HCT116 (cell line): ENCODE results near the gene THAP3. TPM values are rescaled to one million over a fixed set of nuclear protein-coding genes. Genes with fewer than 3 reads are reported as not detected.

Experiments used
- ATAC-seq: fragments of 200-7000 bp; cut with Tn5 transposase; 2 replicates; pipeline ENCODE4 v1.9.1; 2020; ENCODE audit warnings: mild to moderate bottlenecking, moderate library complexity
- BruUV-seq: library from RNA; stranded (reverse); fragments of 400-500 nt; replicated peaks from 2 replicates; lab custom pipeline; 2021; lab: Mats Ljungman, UMichigan
- CTCF ChIA-PET: fragments of 300-600 bp; sonication (Branson Sonifier 250); formaldehyde crosslinking; loops from one replicate; lab custom pipeline; 2021; ENCODE audit warnings: antibody characterized with exemption; lab: Charles Lee
- POLR2A ChIA-PET: fragments of 300-600, 350-600 bp; sonication (Branson Sonifier 250); formaldehyde crosslinking; loops from one replicate; lab custom pipeline; 2021; ENCODE audit warnings: antibody characterized with exemption; lab: Charles Lee
- RAD21 ChIA-PET, 2 experiments: fragments of 300-600 bp; sonication (Branson Sonifier 250); formaldehyde crosslinking; loops; one replicate each; lab custom pipeline; 2023; ENCODE audit warnings: low total read pairs in 2 of 2; ENCODE audit not compliant: uncharacterized antibody in 2 of 2, unreplicated experiment in 2 of 2, low non-redundant PET in 1 of 2; lab: Charles Lee
- DNase-seq: peaks from one replicate; pipeline ENCODE4 v3.0.0-alpha.2; 2010; ENCODE audit warnings: low read depth, low spot score
- H2AFZ ChIP-seq: fragments of 200-600 bp; shearing (Covaris generic), sonication (generic); 2 replicates; pipeline ENCODE4 v1.6.1; 2017; ENCODE audit warnings: low read depth, mixed run types, mixed read lengths, antibody characterized with exemption, low read length; ENCODE audit not compliant: poor library complexity, severe bottlenecking
- H3K27ac ChIP-seq: 2 replicates; pipeline ENCODE4 v1.5.1; 2012; ENCODE audit warnings: low read depth, low read length
- H3K27me3 ChIP-seq: fragments of 200-600 bp; sonication (generic); 2 replicates; pipeline ENCODE4 v1.6.1; 2016; ENCODE audit warnings: mixed run types, low read length, mixed read lengths; ENCODE audit not compliant: insufficient read depth
- H3K36me3 ChIP-seq, 2 experiments: fragments of 200-500 bp in 1 of 2; fragments of 200-600 bp in 1 of 2; sonication (Bioruptor generic) in 1 of 2; sonication (generic) in 1 of 2; 2 replicates each; pipeline versions ENCODE4 v1.5.1 to v1.6.1; 2014 to 2016; ENCODE audit warnings: low read length in 2 of 2, inconsistent platforms in 1 of 2, mixed read lengths in 1 of 2, mixed run types in 1 of 2; ENCODE audit not compliant: insufficient read depth in 2 of 2, control insufficient read depth in 1 of 2
- H3K4me1 ChIP-seq, 2 experiments: fragments of 200-600 bp in 1 of 2; sonication (generic) in 1 of 2; 2 replicates each; pipeline versions ENCODE4 v1.5.1 to v1.6.1; 2012 to 2017; ENCODE audit warnings: low read length in 2 of 2, inconsistent platforms in 1 of 2, mild to moderate bottlenecking in 1 of 2, mixed read lengths in 1 of 2, mixed run types in 1 of 2, moderate library complexity in 1 of 2; ENCODE audit not compliant: insufficient read depth in 2 of 2, control insufficient read depth in 1 of 2
- H3K4me2 ChIP-seq: fragments of 200-600 bp; sonication (generic); 2 replicates; pipeline ENCODE4 v1.6.1; 2017; ENCODE audit warnings: mixed run types, low read length, mixed read lengths
- H3K4me3 ChIP-seq, 2 experiments: fragments of 200-600 bp in 1 of 2; sonication (generic) in 1 of 2; replicated peaks in 1 of 2; 2 replicates each; pipeline ENCODE4 v1.5.1; 2011 to 2016; ENCODE audit warnings: low read length in 2 of 2, control low read depth in 1 of 2, low read depth in 1 of 2, mild to moderate bottlenecking in 1 of 2, mixed read lengths in 1 of 2, mixed run types in 1 of 2
- H3K79me2 ChIP-seq: fragments of 200-600 bp; sonication (generic); 2 replicates; pipeline ENCODE4 v1.6.1; 2017; ENCODE audit warnings: mild to moderate bottlenecking, mixed run types, low read length, moderate library complexity, mixed read lengths; ENCODE audit not compliant: insufficient read depth
- H3K9ac ChIP-seq: fragments of 200-600 bp; sonication (generic); 2 replicates; pipeline ENCODE4 v1.6.1; 2016; ENCODE audit warnings: low read length, mixed read lengths
- H3K9me2 ChIP-seq: fragments of 200-600 bp; sonication (generic), shearing (Covaris generic); 2 replicates; pipeline ENCODE4 v1.6.1; 2017; ENCODE audit warnings: mixed run types, mild to moderate bottlenecking, moderate library complexity; ENCODE audit not compliant: insufficient read depth
- H3K9me3 ChIP-seq, 2 experiments: fragments of 200-500 bp in 1 of 2; fragments of 200-600 bp in 1 of 2; sonication (Bioruptor generic) in 1 of 2; sonication (generic) in 1 of 2; 2 replicates each; pipeline ENCODE4 v1.6.1; 2014 to 2017; ENCODE audit warnings: low read length in 2 of 2, mixed read lengths in 2 of 2, inconsistent platforms in 1 of 2, low read depth in 1 of 2, mild to moderate bottlenecking in 1 of 2, mixed run types in 1 of 2, moderate library complexity in 1 of 2; ENCODE audit not compliant: control insufficient read depth in 1 of 2, insufficient read depth in 1 of 2
- H4K20me1 ChIP-seq: fragments of 200-600 bp; sonication (generic), shearing (Covaris generic); 2 replicates; pipeline ENCODE4 v1.6.1; 2017; ENCODE audit warnings: mixed run types, mild to moderate bottlenecking, moderate library complexity; ENCODE audit not compliant: insufficient read depth
- ATF3 ChIP-seq: IDR thresholded peaks from 2 replicates; pipeline ENCODE4 v1.6.1; 2012
- CBX3 ChIP-seq: IDR thresholded peaks from 2 replicates; pipeline ENCODE4 v1.6.1; 2012; ENCODE audit warnings: low read depth
- CEBPB ChIP-seq: IDR thresholded peaks from 2 replicates; pipeline ENCODE4 v1.6.1; 2012; ENCODE audit warnings: low read depth
- EGR1 ChIP-seq: IDR thresholded peaks from 2 replicates; pipeline ENCODE4 v1.6.1; 2012; ENCODE audit warnings: low read depth
- ELF1 ChIP-seq: IDR thresholded peaks from 2 replicates; pipeline ENCODE4 v1.6.1; 2012; ENCODE audit warnings: low read depth, borderline replicate concordance
- EZH2 ChIP-seq: fragments of 200-600 bp; sonication (generic); IDR thresholded peaks from 2 replicates; pipeline ENCODE4 v1.6.1; 2017; ENCODE audit warnings: antibody characterized with exemption, mixed run types
- EZH2phosphoT487 ChIP-seq: fragments of 200-600 bp; IDR thresholded peaks from 2 replicates; pipeline ENCODE4 v1.6.1; 2018; ENCODE audit warnings: antibody characterized with exemption, borderline replicate concordance
- FOSL1 ChIP-seq: IDR thresholded peaks from 2 replicates; pipeline ENCODE4 v1.6.1; 2012; ENCODE audit warnings: low read depth
- MAX ChIP-seq: IDR thresholded peaks from 2 replicates; pipeline ENCODE4 v1.6.1; 2012
- POLR2A ChIP-seq: IDR thresholded peaks from 2 replicates; pipeline ENCODE4 v1.7.0; 2011; ENCODE audit warnings: borderline replicate concordance; ENCODE audit not compliant: insufficient read depth, insufficient read length; ENCODE audit errors: extremely low read depth
- POLR2AphosphoS5 ChIP-seq: IDR thresholded peaks from 2 replicates; pipeline ENCODE4 v1.6.1; 2011; ENCODE audit warnings: mild to moderate bottlenecking, low read depth, low read length, moderate library complexity
- SP1 ChIP-seq: IDR thresholded peaks from 2 replicates; pipeline ENCODE4 v1.6.1; 2012; ENCODE audit warnings: low read depth
- SRF ChIP-seq: IDR thresholded peaks from 2 replicates; pipeline ENCODE4 v1.6.1; 2012; ENCODE audit warnings: low read depth
- TCF7L2 ChIP-seq: IDR thresholded peaks from 2 replicates; pipeline ENCODE4 v1.7.0; 2011; ENCODE audit warnings: borderline replicate concordance, inconsistent platforms; ENCODE audit not compliant: insufficient read depth, insufficient read length; ENCODE audit errors: extremely low read depth
- YY1 ChIP-seq: IDR thresholded peaks from 2 replicates; pipeline ENCODE4 v1.6.1; 2011; ENCODE audit warnings: low read length, low read depth, moderate library complexity, mild to moderate bottlenecking; ENCODE audit not compliant: insufficient replicate concordance; ENCODE audit errors: extremely low read depth
- ZFX ChIP-seq: fragments of 450-650 bp; IDR thresholded peaks from 2 replicates; pipeline ENCODE4 v1.6.1; 2017
- ZNF274 ChIP-seq: fragments of 200-500 bp; sonication (Bioruptor generic); IDR thresholded peaks from 2 replicates; pipeline ENCODE4 v1.6.1; 2014; ENCODE audit warnings: mild to moderate bottlenecking, low read depth, low read length, inconsistent platforms
- intact Hi-C: fragments of 100-400 bp; cut with micrococcal nuclease; formaldehyde crosslinking; loops from 2 replicates; pipeline ENCODE4 v1.10.0; 2022
- total RNA-seq: library from RNA; stranded (reverse); gene quantifications from one replicate; pipeline ENCODE4 v1.2.1, GENCODE V29; 2021; ENCODE audit not compliant: unreplicated experiment
- TF ChIP-seq, protein P1 (sequence below): IDR thresholded peaks from 2 replicates; pipeline ENCODE4 v1.6.1; 2011; ENCODE audit warnings: mild to moderate bottlenecking, low read length, moderate library complexity; ENCODE audit not compliant: insufficient replicate concordance; ENCODE audit errors: extremely low read depth

Gene THAP3
- total RNA-seq, 1 experiment from 2014 or later, result 23.1 TPM

DNA sequence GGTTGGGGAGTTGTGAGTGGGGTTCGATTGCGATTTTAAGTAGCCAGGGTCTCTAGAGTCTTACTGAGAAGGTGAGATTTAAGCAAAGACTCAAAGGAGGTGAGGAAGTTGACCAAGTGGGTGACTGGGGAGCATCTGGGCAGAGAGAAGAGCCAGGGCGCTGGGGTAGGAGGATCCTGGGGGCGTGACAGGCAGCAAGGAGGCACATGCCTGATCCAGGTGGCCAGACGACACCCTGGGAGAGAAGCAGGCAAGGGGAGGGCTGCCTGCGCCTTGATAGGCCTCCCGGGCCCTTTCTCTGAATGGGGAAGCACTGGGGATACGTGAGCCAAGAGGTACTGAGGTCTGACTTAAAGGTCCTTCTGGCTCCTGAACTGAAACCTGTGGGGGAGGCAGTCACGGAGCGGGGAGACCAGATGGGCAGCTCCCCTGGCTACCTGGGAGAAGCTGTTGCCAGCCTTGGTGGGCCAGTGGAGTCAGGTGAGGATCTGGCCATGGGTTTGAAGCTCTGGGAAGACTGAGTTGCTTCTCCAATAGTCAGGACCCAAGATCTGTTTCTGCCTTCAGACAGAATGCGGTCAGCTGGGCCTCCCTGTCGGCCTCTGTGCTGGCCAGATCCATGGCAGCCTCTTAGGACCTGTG lies 39.5 kb upstream of the THAP3 start:
- no peak overlapping the region for H3K27ac ChIP-seq
- H2AFZ ChIP-seq, result no peak overlapping the region
- ChIA-PET CTCF (no interaction called here), POLR2A (no interaction called here), RAD21 (no interaction called here)
- no peak overlapping the region for H3K4me3 ChIP-seq
- peaks cover 27% of the 10 kb centered on the region for H3K79me2 ChIP-seq
- H3K9me2 ChIP-seq, result no peaks in the 10 kb centered on the region
- peaks cover 7 to 16% of the 10 kb centered on the region in 2 experiments for H3K4me1 ChIP-seq
- DNase-seq, result no peak
- ATAC-seq, result no peak
- H4K20me1 ChIP-seq, result no peaks in the 10 kb centered on the region
- no peaks in the 10 kb centered on the region for H3K27me3 ChIP-seq
- BruUV-seq, result no TSS peak
- no peak overlapping the region for H3K4me2 ChIP-seq
- H3K36me3 ChIP-seq, result peaks cover 3 to 11% of the 10 kb centered on the region in 2 experiments; a peak in 3 of 4 replicates
- TF ChIP-seq, protein P1, sequence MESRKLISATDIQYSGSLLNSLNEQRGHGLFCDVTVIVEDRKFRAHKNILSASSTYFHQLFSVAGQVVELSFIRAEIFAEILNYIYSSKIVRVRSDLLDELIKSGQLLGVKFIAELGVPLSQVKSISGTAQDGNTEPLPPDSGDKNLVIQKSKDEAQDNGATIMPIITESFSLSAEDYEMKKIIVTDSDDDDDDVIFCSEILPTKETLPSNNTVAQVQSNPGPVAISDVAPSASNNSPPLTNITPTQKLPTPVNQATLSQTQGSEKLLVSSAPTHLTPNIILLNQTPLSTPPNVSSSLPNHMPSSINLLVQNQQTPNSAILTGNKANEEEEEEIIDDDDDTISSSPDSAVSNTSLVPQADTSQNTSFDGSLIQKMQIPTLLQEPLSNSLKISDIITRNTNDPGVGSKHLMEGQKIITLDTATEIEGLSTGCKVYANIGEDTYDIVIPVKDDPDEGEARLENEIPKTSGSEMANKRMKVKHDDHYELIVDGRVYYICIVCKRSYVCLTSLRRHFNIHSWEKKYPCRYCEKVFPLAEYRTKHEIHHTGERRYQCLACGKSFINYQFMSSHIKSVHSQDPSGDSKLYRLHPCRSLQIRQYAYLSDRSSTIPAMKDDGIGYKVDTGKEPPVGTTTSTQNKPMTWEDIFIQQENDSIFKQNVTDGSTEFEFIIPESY, result no peak
- no peak for TF ChIP-seq POLR2AphosphoS5
- no peaks in the 10 kb centered on the region for H3K9me3 ChIP-seq
- no peak overlapping the region for H3K9ac ChIP-seq
- intact Hi-C loops, result no loop called here

GRCh38 chr1:6585841-6586240 lies 38.8 kb upstream of the THAP3 start:
- POLR2A ChIA-PET, result no interaction called here
- TF ChIP-seq FOSL1 (no peak), EZH2phosphoT487 (no peak), SP1 (no peak), POLR2A (no peak), ZFX (no peak), YY1 (no peak), ATF3 (no peak), EGR1 (no peak), POLR2AphosphoS5 (no peak), EZH2 (no peak), CEBPB (no peak), ZNF274 (no peak), CBX3 (no peak), TCF7L2 (no peak), ELF1 (no peak), SRF (no peak), MAX (no peak)

More at GRCh38 chr1:6585841-6586240, 38.8 kb upstream of the THAP3 start:
- Histone ChIP-seq H3K9me3 (no peaks in the 10 kb centered on the region), H3K4me2 (no peak overlapping the region), H3K4me3 (no peak overlapping the region), H3K79me2 (peaks cover 20% of the 10 kb centered on the region), H3K27ac (no peak overlapping the region), H3K4me1 (peaks cover 5 to 12% of the 10 kb centered on the region in 2 experiments), H4K20me1 (no peaks in the 10 kb centered on the region), H3K9ac (no peak overlapping the region), H3K27me3 (no peaks in the 10 kb centered on the region), H3K36me3 (peaks cover 7 to 11% of the 10 kb centered on the region in 2 experiments; a peak in 3 of 4 replicates), H3K9me2 (no peaks in the 10 kb centered on the region), H2AFZ (no peak overlapping the region)
- CTCF ChIA-PET, result no interaction called here
- no peak for ATAC-seq
- no peak for DNase-seq
- RAD21 ChIA-PET, result no interaction called here
- BruUV-seq, result no TSS peak
- intact Hi-C loops, result no loop called here
